NAMALWA (cell line): ENCODE results near the gene RAP1GAP2.
A peak's percentile ranks its signal among the peaks of the same experiment; 100 is the strongest.

Experiments used
- DNase-seq: peaks from one replicate; pipeline ENCODE4 v3.0.0-alpha.2; 2015; ENCODE audit warnings: low spot score

RAP1GAP2 gene

GRCh38 chr17:2911755-2912111, 115.5 kb downstream of the RAP1GAP2 start:
- no peak for DNase-seq

- DNase-seq, result no peak
Measured at GRCh38 chr17:2912754-2913153, 116.5 kb downstream of the RAP1GAP2 start.

GRCh38 chr17:2916461-2916860, 120.2 kb downstream of the RAP1GAP2 start:
- DNase-seq, result no peak

DNA sequence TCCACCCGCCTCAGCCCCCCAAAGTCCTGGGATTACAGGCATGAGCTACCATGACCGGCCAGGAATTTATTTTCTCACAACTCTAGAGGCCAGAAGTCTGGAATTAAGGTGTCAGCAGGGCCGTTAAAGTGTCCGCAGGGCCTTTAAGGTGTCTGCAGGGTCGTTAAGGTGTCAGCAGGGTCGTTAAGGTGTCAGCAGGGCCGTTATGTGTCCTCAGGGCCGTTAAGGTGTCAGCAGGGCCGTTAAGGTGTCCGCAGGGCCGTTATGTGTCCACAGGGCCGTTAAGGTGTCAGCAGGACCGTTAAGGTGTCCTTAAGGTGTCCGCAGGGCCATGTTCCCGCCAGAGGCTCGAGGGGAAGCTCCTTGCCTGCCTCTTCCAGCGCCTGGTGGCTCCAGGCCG, 125.2 kb downstream of the RAP1GAP2 start:
- DNase-seq, result no peak

GRCh38 chr17:2924211-2924610, 128.0 kb downstream of the RAP1GAP2 start:
- DNase-seq, result no peak

DNA sequence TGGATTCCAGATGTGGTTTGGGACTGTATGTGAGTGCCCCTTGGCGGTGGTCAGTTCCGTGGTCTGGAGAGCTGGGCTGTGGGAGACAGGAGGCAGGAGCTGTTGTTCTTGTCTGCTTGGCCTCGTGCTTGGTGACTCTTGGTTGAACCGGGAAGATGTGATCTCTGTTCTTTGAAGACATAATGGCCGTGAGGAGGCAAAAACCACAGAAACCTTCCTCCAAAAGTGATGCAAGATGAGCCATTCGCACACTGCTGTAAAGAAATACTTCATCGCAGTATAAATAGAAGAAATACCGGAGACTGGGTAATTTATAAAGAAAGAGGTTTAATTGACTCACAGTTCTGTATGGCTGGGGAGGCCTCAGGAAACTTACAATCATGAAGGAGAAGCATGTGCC, 128.8 kb downstream of the RAP1GAP2 start:
- no peak for DNase-seq

DNA sequence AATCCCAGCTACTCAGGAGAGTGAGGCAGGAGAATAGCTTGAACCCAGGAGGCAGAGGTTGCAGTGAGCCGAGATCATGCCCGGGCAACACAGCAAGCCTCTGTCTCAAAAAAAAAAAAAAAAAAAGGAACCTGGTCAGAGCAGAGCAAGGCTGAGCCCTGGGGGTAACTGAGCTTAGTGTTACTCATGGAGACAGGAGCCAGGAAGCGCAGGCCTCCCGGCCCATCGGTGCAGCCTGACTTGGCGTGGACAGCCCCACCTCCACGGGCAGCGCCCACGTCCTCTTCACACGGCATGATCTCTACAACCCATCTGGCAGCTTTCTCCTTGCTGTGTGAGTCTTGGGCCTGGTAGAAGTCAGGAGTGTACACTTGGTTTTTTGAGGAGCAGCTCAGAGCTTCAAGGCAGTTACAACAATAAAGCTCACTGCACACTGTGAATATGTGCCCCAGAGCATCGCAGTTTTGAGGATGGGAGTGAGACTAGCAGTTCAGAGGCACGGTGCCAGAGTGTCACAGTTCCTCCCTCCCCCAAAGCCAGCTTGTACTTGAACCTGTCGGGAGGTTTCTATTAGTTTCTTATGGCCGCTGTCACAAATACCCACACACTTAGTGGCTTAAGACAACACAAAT, 129.9 kb downstream of the RAP1GAP2 start:
- no peak for DNase-seq

GRCh38 chr17:2928294-2928890, 132.2 kb downstream of the RAP1GAP2 start:
- DNase-seq, result no peak

- DNase-seq, result peak; percentile 18
Measured at GRCh38 chr17:2929881-2930533, 133.8 kb downstream of the RAP1GAP2 start.

DNA sequence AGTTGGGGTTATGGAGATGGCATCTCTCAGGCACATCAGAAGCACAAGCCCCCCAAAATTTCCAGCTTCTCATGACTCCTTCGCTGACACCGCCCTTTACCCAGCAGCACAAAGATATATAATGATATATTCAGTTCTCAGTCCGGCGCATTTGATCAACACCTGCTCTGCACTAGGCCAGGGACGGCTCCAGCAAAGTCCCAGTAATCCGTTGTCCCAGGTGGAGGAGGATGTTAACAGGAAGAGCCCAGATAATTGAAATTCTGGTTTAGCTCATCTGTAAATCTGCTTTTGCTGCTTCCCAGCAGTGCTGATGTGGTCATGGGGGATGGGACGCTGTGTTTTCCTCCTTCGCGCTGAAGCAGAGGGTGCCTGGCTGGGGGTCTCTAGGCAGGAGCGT, 135.6 kb downstream of the RAP1GAP2 start:
- DNase-seq, result no peak

DNA sequence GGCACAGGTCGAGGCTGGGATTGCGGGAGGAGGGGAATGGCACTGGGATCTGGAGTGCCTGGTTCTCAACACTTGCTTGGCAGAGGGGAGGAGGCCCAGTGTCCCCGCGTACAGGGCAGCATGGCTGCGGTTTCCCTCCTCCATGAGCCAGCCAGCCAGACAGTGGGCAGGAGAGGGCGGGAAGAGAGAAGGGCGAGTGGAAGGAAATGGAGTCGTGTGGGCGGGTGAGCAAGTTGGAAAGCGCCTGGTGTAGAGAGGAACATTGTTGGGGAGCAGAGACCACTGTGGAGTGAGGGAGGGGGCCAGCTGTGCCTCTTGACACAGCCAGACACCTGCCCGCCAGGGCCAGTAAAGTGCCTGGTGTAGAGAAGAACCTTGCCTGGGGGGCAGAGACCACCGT, 136.7 kb downstream of the RAP1GAP2 start:
- no peak for DNase-seq

DNA sequence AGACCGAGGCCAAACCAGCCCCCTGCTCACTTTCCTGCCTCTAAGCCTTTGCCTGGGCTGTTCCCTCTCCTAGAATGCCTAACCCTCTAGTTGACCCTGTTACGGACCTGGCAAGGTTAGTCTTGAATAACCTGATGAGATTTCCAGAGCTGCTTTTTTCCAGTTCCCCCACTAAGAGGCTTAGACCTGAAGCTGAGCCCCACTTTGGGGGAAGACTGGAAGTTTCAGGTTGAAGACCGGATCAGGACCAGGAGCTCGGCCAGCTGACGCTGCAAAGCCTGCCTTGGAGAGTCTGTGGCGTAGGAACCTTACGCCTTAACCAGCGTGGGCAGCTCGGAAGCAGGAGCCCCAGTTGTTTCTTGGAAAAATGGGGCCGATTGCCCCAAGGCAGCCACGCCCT, 137.4 kb downstream of the RAP1GAP2 start:
- no peak for DNase-seq

- no peak for DNase-seq
Measured at GRCh38 chr17:2935632-2936031, 139.4 kb downstream of the RAP1GAP2 start.

GRCh38 chr17:2936351-2936750, 140.1 kb downstream of the RAP1GAP2 start:
- DNase-seq, result no peak

DNA sequence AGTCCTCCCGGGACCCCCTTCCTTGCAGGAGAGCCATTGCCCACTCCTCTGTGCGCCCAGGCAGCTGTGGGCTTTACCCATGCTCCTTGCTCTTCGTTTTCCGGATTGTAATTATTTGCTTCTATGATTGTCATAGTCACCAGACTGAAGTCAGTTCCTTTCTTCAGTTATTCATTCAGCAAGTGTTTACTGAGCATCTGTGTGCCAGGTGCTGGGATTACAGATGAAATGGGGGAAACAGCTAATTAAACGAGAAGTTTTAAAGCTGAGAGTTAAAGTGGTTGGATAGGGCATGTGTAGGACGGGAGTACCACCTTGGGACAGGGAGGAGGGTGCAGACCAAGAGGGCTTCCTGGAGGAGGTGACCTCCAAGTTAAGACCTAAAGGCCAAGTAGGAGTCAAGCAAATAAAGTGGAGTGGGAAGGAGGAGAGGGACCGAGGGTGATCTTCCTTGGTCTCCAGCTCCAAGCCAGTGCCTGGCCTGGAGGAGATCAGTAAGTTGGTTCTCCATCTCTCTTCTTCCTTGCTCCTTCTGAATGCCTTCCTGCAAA, 140.6 kb downstream of the RAP1GAP2 start:
- DNase-seq, result no peak

DNA sequence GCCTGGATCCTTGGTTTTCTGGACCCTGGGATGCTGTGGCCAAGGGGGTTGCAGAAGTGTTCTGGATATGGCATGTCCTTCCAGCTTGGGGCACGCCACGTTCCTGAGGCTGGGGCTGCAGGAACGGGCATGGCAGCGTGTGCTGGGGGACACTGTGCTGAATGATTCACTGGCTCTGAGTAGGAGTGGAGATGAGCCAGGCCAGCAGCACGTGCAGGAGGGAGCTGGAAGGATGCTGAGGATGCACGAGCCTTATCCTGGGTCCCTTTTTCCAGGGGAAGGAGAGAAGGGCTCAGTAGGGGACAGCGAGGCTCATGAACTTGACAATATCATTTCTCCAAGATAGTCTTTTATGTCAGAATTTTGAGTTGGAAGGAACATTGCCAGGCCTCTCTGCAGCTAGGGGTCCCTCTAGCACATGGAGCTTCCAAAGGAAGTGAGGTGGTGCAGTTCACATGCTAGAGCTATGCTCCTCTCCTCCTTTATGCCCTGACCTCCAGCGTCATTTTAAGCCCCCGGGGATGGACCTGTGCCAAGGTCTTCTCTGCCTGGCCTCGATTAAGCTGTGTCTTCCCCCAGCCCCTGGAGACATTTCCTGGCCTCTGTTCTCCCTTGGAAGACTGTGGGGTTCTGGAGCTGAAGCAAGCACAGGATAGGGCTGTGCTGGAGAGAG, 141.2 kb downstream of the RAP1GAP2 start:
- DNase-seq, result no peak

DNA sequence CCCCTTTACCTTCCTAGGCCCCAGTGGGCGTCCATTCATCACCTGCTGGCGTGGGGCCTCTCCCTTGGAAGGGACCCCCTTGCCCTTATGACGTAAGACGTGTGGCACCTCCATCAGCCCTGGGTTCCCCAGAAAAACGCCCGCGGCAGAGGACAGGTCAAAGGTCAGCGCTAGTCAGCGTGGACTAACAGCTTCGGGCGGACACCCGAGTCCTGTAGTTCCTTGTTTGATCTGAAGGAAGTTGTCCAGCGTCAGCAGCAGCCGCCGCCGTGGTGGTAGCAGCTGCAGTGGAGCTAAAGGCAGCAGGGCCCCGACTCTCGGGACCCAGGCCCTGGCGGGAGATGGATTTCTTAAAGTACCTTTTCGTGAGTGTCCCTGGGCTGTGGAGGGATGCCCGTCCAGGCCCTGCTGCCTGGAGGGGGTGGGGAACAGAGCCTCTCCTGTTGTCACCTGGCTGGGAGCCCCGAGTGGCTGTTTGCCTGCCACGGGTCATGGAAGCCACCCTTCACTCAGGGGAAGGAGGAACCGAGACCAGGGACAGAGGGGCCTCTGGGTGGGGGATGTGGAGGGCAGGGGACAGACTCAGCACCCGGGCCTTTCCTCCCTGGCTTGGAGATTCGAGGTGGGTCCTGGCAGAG, 143.6 kb downstream of the RAP1GAP2 start:
- no peak for DNase-seq

- no peak for DNase-seq
Measured at GRCh38 chr17:2940352-2940751, 144.1 kb downstream of the RAP1GAP2 start.

- no peak for DNase-seq
Measured at GRCh38 chr17:2943981-2944380, 147.7 kb downstream of the RAP1GAP2 start.

- no peak for DNase-seq
Measured at GRCh38 chr17:2945299-2945698, 149.1 kb downstream of the RAP1GAP2 start.

DNA sequence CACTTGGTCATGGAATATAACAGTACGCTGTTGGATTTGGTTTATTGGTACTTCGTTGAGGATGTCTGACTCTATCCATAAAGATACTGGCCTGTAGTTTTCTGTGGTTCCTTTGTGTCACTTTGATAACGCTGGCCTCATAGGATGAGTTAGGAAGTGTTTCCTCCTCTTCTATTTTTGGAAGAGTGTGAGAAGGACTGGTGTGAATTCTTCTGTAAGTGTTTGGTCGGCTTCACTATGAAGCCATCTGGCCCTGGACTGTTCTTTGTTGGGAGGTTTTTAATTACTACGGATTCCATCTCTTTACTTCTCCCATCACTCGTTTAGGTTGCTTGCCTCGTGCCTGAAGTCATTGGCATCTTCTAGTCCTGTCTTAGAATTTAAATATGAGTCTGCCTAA, 149.9 kb downstream of the RAP1GAP2 start:
- DNase-seq, result no peak

DNA sequence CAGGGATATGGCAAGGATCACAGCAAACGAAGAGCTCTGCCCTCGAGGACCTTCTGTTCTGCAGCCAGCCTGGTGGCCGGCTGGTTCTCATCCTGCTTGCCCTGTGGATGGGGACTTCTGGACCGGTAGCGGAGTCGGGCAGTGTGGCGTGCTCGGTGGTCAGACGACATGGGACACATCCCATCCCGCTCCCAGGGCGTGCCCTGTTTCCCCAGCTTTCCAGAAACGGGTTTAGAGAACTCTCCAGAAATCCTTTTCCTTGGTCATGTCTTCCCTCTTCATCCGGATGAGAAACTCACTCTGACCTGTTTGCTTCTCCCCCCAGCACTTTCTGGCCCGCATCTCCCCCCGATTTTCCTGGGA, 151.3 kb downstream of the RAP1GAP2 start:
- no peak for DNase-seq
